ENCODE measurements around the gene EFCAB9. TPM values are rescaled to one million over a fixed set of nuclear protein-coding genes. Genes with fewer than 3 reads are reported as not detected.
A peak's percentile ranks its signal among the peaks of the same experiment; 100 is the strongest.
"Not testable (repeated sequence)": the region's sequence is repeated elsewhere in the genome, so short reads cannot be mapped to it uniquely, and the experiment has no call there.

EFCAB9 gene
- total RNA-seq, 1 experiment from 2014 or later: not detected

- DNase-seq (ENCODE audit: low read depth): peak; percentile 96
Measured at GRCh38 chr5:172188033-172188892, 5.7 kb upstream of the EFCAB9 start, which contains the start of gene STK10. STK10 (minus strand) TSS chr5:172188224; CDS start chr5:172188042, 182 bp downstream.

GRCh38 chr5:172188893-172189692 lies 4.9 kb upstream of the EFCAB9 start:
- DNase-seq (ENCODE audit: low read depth): no peak

DNA sequence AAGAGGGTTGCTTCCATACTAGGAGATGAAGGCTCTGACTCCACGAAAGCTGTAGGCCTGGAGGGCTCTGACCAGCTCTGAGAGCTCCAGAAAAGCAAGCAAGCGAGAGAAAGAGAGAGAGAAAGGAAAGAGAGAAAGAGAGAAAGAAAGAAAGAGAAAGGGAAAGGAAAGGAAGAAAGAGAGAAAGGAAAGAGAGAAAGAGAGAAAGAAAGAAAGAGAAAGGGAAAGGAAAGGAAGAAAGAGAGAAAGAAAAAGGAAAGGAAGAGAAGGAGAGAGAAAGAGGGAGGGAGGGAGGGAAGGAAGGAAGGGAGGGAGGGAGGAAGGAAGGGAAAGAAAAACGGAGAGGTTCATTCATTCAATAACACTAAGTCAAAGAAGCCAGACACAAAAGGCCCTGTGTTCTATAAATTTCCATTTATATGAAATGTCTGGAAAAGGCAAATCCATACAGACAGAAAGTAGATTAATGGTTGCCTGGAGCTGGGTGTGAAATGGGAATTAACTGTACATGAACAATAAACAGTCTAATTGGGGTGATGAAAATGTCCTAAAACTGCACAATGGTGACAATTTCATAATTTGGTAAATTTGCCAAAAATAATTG lies 4.2 kb upstream of the EFCAB9 start:
- DNase-seq (ENCODE audit: low read depth): no peak

- no peak for DNase-seq (ENCODE audit: low read depth)
Measured at GRCh38 chr5:172194985-172195774, 1.2 kb downstream of the EFCAB9 start.

DNA sequence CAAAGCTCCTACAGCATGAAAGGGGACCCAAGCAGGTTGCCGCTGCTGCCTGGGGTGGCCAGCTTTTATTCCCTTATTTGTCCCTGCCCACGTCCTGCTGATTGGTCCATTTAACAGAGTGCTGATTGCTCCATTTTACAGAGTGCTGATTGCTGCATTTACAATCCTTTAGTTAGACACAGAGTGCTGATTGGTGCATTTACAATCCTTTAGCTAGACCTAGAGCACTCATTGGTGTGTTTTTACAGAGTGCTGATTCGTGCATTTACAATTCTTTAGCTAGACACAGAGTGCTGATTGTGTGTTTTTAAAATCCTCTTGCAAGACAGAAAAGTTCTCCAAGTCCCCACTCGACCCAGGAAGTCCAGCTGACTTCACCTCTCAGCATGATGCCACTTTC lies 3.8 kb downstream of the EFCAB9 start:
- DNase-seq (ENCODE audit: low read depth): not testable (repeated sequence)

- no peak for DNase-seq (ENCODE audit: low read depth)
Measured at GRCh38 chr5:172199446-172199845, 5.5 kb downstream of the EFCAB9 start.

DNA sequence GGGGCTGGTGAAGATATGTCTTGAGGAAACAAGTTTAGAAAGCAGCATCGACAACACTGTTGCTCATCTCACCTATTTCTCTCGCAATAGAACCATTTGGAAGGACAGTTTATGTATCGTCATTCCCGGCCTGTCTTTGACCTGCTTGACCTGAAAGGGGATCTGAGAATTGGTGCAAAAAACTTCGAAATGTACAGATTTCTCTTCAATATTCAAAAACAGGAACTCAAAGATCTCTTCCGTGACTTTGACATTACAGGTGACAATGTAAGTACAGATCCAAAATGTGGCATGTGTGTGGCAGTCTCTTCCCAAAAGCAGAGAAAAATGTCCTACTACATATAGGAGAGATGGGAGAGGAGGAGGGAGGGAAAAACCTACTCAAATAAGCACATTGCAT lies 6.5 kb downstream of the EFCAB9 start:
- DNase-seq (ENCODE audit: low read depth): no peak

DNA sequence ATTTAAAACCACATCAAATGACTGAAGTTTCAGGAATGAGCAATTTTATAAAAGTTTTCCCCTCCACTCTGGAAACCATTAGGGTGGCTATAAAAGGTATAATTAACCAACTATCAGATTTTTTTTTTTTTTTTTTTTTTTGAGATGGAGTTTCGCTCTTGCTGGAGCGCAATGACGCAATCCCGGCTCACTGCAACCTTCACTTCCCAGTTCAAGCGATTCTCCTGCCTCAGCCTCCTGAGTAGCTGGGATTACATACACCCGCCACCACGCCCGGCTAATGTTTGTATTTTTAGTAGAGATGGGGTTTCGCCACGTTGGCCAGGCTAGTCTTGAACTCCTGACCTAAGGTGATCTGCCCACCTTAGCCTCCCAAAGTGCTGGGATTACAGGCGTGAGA lies 12.0 kb downstream of the EFCAB9 start:
- DNase-seq (ENCODE audit: low read depth): not testable (repeated sequence)

DNA sequence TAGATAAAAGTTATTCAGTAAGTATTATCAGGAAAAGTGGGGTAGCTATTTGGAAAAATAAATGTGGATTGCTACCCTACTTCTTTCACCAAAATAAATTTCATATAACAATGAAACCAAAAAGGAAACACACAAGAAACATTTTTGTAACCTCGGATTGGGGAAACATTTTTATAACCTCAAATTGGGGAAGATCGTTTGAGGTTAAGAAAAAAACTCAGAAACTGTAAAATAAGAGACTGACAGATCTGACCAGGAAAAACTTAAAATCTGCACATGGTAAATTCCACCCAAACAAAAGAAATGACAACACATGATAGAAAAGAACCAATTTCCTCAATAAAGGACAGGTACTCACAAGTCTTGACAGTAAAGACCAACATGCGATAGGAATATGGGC lies 13.5 kb downstream of the EFCAB9 start:
- DNase-seq (ENCODE audit: low read depth): no peak

- no peak for DNase-seq (ENCODE audit: low read depth)
Measured at GRCh38 chr5:172209714-172210113, 15.7 kb downstream of the EFCAB9 start.

GRCh38 chr5:172211676-172212075 lies 17.7 kb downstream of the EFCAB9 start:
- no peak for DNase-seq (ENCODE audit: low read depth)

DNA sequence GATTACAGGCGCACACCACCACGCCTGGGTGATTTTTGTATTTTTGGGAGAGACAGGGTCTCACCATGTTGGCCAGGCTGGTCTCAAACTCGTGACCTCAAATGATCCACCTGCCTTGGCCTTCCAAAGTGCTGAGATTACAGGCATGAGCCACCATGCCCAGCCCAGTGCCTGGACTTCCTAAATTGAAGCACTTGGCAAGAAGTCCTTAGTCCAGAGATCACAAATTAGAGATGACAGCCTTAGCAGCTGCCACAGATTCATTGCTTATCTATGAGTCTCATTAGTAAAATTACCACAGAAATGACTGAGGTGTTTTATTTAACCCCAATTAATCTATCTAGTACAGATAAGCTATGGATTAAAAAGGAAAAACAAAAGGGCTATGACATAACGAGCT lies 19.2 kb downstream of the EFCAB9 start:
- no peak for DNase-seq (ENCODE audit: low read depth)

DNA sequence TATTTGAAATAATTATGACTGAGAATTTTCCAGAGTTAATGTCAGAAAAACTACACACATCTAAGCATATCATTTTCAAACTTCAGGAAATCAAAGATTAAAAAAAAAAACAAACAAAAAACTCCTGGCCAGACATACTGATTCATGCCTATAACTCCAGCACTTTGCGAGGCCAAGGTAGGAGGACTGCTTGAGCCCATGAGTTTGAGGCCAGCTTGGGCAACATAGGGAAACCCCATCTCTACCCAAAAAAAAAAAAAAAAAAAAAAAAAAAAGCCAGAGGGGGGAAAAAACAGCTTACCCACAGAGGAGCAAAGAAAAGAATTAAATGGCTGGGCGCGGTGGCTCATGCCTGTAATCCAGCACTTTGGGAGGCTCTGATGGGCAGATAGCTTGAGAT lies 22.4 kb downstream of the EFCAB9 start:
- DNase-seq (ENCODE audit: low read depth): peak; percentile 7

GRCh38 chr5:172219296-172219695 lies 25.3 kb downstream of the EFCAB9 start:
- no peak for DNase-seq (ENCODE audit: low read depth)

- no peak for DNase-seq (ENCODE audit: low read depth)
Measured at GRCh38 chr5:172223901-172224873, 30.2 kb downstream of the EFCAB9 start.

GRCh38 chr5:172224996-172225395 lies 31.0 kb downstream of the EFCAB9 start:
- no peak for DNase-seq (ENCODE audit: low read depth)

DNA sequence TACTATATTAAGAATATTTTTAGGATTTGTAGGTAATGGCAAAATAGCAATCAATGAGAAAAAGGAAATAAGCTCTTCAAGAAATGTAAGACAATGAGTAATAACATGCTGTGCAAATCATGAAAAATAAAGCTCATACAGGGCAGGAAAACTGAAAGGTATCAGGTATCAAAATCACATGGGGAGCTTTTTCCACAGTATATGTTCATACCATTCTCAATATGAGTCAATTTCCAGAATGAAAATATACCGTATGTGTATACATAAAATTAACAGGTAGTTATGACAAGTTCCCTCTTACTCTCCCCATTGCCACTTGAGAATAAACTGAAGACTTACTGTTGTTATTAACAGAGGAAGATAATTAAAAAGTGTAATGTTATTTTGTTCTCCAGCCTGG lies 35.9 kb downstream of the EFCAB9 start:
- DNase-seq (ENCODE audit: low read depth): no peak

DNA sequence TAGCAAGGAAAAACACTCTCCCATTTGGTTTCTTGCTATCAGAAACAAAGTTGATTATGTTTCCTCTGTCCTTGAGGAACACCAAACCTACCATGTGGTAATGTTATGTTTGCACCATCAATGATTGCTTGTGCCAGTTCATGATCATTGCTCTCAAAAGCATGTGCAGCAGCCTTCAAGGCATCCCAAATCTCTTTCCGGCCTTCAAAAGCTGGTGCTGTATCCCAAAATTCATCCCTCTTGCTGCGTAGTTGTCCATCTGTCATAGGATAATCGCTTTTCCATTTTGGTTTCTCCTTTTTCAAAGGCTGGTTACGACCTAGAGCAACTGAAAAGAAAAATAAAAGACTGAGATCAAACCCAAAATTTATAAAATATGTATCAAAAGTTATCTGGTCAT lies 40.1 kb downstream of the EFCAB9 start:
- DNase-seq (ENCODE audit: low read depth): no peak

DNA sequence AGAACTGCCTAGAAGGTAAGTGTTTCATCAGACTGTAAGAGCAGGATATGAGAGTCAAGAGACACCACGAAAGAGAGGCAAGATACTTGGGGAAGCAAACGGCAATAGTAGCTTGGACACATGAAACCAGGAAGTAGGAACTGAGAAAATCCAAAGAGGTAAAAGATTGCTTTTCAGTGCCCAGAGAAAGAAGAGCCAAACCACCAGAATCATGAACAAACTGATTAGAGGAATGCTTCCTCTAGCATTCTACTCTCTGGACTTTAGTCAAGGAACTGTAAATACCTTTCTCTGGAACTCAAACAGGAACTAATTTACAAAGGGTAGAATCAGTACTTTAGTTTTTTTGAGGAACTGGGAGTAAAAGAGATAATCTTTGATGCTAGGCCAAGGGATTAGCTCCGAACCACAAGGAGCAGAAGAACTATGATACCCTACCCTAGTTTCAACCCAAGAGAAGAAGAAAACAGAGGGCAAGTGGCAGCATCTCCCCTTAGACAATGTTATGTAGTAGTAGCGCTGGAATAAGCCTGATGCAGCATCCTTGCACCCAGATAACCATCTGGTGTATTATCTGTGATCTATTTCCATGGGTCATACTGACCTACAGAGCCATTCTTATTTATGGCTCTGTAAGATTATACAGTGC lies 41.3 kb downstream of the EFCAB9 start:
- DNase-seq (ENCODE audit: low read depth): no peak

All from Daoy (cell line).